GM18951 (cell line): ENCODE results near the gene DIPK2A.

ENCODE experiments used
- POLR2A ChIP-seq: IDR thresholded peaks from 4 replicates; pipeline ENCODE4 v1.6.1; 2011; ENCODE audit warnings: mild to moderate bottlenecking; ENCODE audit not compliant: insufficient read length, insufficient read depth; ENCODE audit errors: extremely low read depth
- in situ Hi-C: fragments of 300-500 bp; cut with MboI; formaldehyde crosslinking; loops from one replicate; pipeline ENCODE4 v1.12.0; 2022; ENCODE audit warnings: low sequenced_read_pairs, mixed read lengths, inconsistent platforms; ENCODE audit not compliant: unreplicated experiment

DIPK2A gene

DNA sequence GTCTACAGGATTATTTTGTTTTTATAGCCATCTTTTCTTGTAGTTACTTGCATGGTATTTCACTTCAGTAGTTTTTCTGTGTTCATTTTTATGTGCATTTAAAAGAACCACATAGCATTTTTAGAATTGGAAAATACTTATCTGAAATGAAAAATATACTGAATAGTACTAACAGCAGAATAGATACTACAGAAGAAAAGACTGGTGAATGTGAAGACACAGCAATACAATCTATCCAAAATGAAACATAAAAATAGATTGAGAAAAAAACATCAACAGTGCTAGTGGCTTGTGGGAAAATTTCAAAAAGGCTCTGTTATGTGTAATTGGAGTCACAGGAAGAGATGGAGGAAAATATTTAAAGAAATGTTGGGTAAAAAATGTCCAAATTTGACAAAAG lies 12.7 kb upstream of the DIPK2A start:
- in situ Hi-C loops, result no loop called here
- TF ChIP-seq POLR2A, result no peak

DNA sequence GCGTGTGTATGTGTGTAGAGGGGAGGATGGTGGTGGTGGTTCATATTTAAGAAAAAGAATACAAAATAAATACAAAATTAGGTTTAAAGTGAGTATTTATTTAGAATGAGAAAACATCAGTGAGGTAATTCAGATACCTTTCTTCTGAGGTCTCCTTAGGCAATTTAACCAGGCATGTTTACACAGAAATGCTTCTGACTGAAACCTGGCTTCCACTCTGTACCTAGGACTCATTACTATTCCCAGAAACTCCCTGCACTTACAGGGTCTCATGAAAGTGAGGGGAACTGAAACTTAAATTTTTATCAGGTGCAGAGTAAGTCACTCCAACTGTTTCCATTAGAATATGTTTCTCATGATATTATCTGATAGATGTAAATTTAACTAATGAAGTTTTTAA lies 10.3 kb upstream of the DIPK2A start:
- TF ChIP-seq POLR2A, result no peak
- in situ Hi-C loops, result no loop called here

DNA sequence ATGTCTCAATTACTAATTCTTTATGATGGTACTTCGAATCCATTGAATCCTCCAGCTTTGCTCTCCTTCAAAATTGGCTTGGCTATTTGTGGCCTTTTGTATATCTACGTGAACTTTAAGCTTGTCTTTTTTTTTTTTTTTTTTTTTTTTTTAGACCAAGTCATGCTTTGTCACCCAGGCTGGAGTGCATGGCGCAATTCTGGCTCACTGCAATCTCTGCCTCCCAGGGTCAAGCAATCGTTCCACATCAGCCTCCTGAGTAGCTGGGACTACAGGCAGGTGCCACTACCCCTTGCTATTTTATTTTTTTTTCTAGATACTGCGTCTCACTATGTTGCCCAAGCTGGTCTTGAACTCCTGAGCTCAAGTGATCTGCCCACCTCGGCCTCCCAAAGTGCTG lies 7.7 kb upstream of the DIPK2A start:
- TF ChIP-seq POLR2A, result no peak
- in situ Hi-C loops, result no loop called here

DNA sequence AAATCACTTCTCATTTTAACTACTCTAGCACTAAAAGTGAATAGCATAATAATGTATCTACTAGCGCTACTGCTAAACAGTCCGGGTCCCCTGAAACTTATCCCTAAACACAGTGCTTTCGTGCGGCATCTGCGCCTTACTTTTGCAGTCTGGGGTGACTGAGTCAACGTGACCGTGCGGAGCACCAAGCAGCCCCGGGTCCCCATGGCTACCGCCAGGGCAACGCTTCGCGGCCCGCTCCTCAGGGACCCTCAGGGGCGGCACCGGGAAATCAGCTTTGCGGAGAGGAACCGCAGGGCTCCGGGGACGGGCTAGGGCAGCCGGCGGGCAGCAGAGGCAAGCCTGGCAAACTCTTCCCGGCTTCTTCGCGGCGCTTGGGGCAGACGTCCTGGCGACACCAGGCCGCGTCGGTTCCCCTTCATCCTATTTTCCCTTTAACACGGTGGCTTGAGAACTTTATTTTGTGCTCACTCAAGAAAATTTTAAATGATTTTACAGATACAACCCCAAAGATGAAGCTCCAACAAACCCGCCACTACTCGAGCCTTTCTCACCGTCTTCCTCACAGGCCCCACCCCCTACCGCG lies 757 bp upstream of the DIPK2A start:
- in situ Hi-C loops, result no loop called here
- TF ChIP-seq POLR2A, result no peak

DNA sequence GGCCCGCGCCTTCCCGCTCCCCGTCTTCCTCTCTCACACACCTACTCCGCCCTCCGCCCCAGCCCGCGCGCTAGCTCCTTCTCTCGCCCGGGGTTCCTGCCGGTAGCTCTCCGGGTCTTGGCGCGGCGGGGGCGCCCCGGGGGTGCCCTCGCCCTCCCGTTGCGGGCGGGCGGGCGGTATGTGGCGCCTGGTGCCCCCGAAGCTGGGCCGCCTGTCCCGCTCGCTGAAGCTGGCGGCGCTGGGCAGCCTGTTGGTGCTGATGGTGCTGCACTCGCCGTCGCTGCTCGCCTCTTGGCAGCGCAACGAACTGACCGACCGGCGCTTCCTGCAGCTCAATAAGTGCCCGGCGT lies 507 bp downstream of the DIPK2A start:
- in situ Hi-C loops, result no loop called here
- TF ChIP-seq POLR2A, result no peak

DNA sequence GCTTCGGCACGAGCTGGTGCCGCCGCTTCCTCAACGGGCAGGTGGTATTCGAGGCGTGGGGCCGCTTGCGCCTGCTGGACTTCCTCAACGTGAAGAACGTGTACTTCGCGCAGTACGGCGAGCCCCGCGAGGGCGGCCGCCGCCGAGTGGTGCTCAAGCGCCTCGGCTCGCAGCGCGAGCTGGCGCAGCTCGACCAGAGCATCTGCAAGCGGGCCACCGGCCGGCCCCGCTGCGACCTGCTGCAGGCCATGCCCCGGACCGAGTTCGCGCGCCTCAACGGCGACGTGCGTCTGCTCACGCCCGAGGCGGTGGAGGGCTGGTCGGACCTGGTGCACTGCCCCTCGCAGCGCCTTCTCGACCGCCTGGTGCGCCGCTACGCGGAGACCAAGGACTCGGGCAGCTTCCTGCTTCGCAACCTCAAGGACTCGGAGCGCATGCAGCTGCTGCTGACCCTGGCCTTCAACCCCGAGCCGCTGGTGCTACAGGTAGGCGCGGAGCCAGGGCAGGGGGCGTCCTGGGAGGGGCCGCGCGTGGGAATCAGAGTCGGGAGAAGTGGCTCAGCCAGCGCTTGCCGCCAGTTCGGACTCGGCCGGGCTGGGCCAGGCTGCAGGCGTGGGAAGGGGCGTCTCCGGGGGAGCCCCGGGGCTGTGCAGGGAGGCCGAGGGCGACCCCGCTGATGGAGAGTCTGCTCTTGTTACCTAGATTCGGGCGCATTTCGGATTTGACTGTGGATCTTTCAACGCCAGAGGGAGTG lies 1.1 kb downstream of the DIPK2A start:
- TF ChIP-seq POLR2A, result peak; percentile 2
- in situ Hi-C loops, result no loop called here

DNA sequence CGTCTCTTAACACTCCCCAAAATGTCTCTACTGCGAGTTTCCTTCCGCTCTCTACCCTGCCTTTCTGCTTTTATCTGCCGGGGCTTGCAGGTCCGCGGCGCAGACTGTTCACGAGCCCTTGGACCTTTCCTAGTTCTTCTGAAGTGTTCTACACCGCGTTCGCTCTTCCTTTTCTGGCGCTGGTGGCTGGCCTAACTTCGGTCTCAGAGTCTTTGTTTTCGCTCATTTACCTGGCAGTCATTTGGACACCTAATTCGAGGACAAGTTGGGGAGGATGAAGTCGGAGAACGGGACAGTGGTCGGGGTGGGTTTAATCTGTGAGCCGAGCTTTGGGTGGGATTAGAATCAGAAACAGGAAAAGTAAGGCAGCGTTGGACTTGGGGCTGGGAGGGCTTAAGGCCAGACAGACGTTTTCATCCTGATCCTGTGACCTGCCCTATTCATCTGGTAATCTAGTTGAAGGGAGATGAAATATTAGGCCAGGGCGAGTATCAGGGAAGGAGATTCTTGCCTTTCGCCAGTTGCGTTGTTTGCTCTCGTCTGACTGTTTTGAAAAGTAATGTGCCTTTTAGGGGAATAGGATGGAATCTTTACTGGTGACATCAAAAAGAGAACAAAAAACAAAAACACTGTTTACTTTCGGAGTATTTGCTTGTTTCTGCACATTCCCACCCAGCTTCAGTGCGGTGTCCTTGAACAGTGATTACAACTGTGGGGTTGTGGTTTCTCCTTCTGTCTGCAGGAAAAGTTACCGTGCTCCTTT lies 1.8 kb downstream of the DIPK2A start:
- in situ Hi-C loops, result no loop called here
- TF ChIP-seq POLR2A, result no peak

DNA sequence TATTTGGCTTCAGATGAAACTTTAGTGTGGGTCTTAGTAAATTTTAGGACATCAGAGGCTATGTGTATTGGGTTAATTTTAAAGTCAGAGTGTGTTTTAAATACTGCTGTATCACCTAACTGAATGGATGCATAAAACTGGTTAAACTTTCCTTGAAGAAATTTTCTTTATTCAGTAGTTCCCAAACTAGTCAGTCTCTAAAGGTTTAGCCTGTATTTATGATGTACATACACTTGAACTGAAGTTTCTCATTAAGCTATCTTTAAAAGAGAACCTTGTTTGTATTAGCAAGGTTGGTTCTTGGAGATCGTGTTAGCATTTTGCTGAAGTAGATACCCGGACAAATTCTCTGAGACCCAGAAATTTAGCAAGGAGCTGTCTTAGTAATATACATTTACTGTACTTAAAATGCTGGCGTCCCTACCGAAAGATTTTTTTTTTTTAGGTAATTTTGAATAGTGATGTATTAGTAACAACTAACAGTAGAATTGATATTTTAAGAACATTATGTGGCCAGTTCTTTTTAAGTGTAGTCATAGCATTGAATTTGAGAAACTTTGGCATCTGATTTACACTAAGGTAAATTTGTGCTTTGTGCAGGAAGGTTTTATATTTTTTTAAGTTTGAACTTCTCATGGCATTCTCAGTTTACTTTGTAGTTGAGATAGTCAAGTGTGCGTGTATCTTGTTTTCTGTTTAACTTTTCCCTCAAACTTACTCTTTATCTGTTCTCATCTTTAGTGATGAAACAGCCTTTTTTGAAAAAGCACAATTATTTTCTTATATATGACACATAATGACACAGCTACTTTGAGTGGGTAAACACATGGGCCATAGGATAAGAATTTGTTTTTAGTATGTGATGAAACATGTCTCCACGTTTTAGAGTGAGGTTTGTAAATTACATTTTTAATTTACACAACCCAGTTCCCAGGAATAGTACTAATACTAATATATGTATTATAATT lies 2.9 kb downstream of the DIPK2A start:
- no peak for TF ChIP-seq POLR2A
- in situ Hi-C loops, result no loop called here

DNA sequence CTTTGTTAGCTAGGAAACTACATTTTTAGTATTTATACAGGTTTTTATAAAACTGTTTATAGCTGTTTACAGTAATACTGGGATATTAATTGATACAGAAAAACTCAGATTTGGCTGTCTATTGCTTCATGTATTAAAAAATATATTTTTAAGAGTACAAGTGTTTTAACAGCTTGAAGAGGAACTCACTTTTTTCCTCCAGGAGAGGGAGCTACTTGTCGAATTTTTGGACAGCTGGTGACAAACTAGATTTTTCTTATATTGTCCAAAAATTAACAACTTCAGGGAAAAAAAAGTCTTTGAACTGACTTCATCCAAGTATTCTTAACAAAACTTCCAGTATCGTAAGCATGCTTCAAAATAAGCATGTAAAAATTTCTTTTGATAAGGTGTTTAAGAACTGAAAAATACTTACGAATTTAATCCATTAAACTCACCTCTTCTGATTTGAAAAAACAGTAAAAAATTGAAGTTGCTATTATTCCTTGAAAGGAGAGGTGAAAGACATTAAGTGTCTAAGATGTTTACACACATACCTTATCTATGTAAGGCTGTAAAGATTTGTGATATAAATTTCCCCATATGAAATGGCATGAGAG lies 4.0 kb downstream of the DIPK2A start:
- no peak for TF ChIP-seq POLR2A

DNA sequence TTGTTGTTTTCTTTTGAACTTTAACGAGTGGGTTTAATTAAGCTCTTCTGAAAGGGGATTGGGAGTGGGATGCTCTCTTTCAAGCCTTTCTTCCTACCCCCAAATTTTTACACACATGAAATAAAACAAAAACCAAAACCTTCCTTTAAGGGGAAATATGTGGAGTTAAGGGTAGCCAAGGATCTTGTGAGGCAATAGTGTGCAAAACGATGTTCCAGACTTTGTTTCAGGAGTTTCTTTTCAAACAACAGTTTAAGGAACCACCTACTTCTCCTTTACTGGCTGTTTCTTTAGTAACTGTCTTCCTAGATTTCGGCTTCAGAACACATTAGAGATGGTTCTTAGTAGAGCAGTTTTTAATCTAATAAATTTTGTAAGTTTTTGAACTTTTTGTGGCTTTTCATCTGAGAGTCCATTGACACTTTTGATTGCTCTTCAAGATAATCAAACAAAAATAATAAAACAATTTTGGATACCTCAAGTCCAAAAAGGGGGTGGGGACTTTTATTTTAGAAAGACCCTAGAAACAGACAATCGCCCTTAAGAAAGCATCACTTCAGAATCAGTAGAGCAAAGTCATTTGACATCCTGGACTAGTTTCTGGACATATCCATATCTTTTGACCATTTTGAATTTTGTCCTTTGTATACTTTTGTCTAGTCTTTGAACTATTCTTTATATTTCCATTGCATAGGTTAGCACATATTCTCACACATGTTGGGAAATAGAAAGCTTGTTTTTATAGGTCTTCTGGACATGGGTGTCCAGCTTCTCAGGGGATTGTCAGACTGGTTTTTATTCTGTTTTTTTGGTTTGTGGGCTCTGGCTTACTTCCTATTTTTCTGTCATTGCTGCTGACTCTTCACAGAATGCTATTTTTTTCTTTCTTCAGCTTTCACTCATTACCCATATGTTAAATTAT lies 6.0 kb downstream of the DIPK2A start:
- in situ Hi-C loops, result no loop called here
- no peak for TF ChIP-seq POLR2A

More for the DNA sequence above, 4.0 kb downstream of the DIPK2A start:
- in situ Hi-C loops, result no loop called here

DNA sequence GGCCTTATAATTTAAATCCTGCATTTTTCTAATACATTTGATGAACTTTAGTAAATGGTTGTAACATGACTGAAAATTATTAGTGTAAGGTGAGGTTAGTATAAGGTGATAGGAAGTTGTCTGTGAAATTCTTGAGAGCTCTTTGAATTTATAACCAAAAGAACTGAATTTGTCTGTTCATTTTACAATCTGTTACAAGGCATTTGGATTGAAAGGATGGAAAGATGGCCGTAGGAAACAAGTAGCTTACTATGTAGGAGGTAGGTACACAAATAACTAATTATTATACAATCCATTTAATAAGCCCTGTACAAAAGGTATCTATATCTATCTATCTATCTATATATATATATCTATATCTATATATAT lies 6.6 kb downstream of the DIPK2A start:
- TF ChIP-seq POLR2A, result no peak
- in situ Hi-C loops, result no loop called here

DNA sequence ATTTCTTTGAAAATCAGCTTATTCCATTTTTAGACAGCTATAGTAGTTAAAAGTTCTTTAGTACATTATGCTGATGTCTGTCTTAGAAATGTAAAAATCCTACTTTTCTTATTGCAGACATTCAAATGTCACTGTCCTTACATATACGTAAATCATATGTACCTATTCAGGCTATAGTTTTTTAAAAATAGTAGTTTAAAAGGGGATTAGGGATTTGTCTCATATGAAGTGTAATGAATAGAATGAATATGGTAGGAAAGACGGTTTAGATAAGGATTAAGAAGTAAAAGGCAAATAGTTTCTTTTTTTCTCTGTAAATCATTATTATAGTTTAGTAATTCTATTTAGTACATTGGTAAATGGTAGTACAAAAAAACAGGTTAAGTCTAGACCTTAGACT lies 7.4 kb downstream of the DIPK2A start:
- in situ Hi-C loops, result no loop called here
- TF ChIP-seq POLR2A, result no peak
